GM12878 (cell line): Measurements from ENCODE around the gene SLC7A1. TPM values are rescaled to one million over a fixed set of nuclear protein-coding genes. Genes with fewer than 3 reads are reported as not detected.

Source experiments
- ATAC-seq: fragments of 200-7000 bp; cut with Tn5 transposase; 3 replicates; pipeline ENCODE4 v1.9.1; 2020; ENCODE audit warnings: mild to moderate bottlenecking, moderate library complexity
- BruUV-seq: library from RNA; stranded (reverse); fragments of 400-500 nt; replicated peaks from 2 replicates; lab custom pipeline; 2021; lab: Mats Ljungman, UMichigan
- CTCF ChIA-PET: fragments of 300-600 bp; sonication (Branson Sonifier 250); formaldehyde crosslinking; extraction: SDS; loops from one replicate; lab custom pipeline; 2021; ENCODE audit warnings: inconsistent platforms; lab: Yijun Ruan, JAX
- POLR2A ChIA-PET: fragments of 350-600 bp; formaldehyde crosslinking; extraction: SDS; loops from one replicate; lab custom pipeline; 2021; ENCODE audit warnings: inconsistent platforms; lab: Charles Lee
- RAD21 ChIA-PET: fragments of 300-600 bp; sonication (Branson Sonifier 250); formaldehyde crosslinking; loops from one replicate; lab custom pipeline; 2023; ENCODE audit warnings: antibody characterized with exemption; ENCODE audit not compliant: unreplicated experiment; lab: Charles Lee
- SMC1A ChIA-PET: fragments of 300-600 bp; sonication (Branson Sonifier 250); formaldehyde crosslinking; loops from one replicate; lab custom pipeline; 2023; ENCODE audit not compliant: unreplicated experiment, uncharacterized antibody; lab: Charles Lee
- DNase-seq: peaks from one replicate; pipeline ENCODE4 v3.0.0-alpha.2; 2011; ENCODE audit warnings: low read depth, low spot score
- FAIRE-seq: peaks from 3 replicates; lab custom pipeline; 2011; peaks lifted over from hg19 to GRCh38; lab: Jason Lieb, UNC
- H2AFZ ChIP-seq: 2 replicates; pipeline ENCODE4 v1.6.0; 2011; ENCODE audit warnings: low read depth, low read length, control low read depth; ENCODE audit not compliant: control insufficient read depth
- H3K27ac ChIP-seq: 2 replicates; pipeline ENCODE4 v1.5.1; 2011; ENCODE audit warnings: control low read depth; ENCODE audit not compliant: control insufficient read depth, insufficient read depth
- H3K27me3 ChIP-seq, 2 experiments: replicated peaks in 1 of 2; 2 replicates each; pipeline versions ENCODE4 v1.6.0 to v1.6.1; 2011; ENCODE audit warnings: low read length in 1 of 2; ENCODE audit not compliant: control insufficient read depth in 2 of 2, insufficient read depth in 2 of 2
- H3K36me3 ChIP-seq, 2 experiments: 2 replicates each; pipeline ENCODE4 v1.5.1; 2011; ENCODE audit warnings: low read length in 1 of 2; ENCODE audit not compliant: control insufficient read depth in 2 of 2, insufficient read depth in 2 of 2
- H3K4me1 ChIP-seq: 2 replicates; pipeline ENCODE4 v1.6.1; 2011; ENCODE audit warnings: mild to moderate bottlenecking, low read length, moderate library complexity, mixed read lengths; ENCODE audit not compliant: control insufficient read depth, insufficient read depth
- H3K4me2 ChIP-seq: 2 replicates; pipeline ENCODE4 v1.6.0; 2011; ENCODE audit warnings: control low read depth; ENCODE audit not compliant: control insufficient read depth, insufficient read depth
- H3K4me3 ChIP-seq: fragments of 200-600 bp; sonication (generic); 2 replicates; pipeline ENCODE4 v1.5.1; 2016
- H3K79me2 ChIP-seq: 2 replicates; pipeline ENCODE4 v1.6.0; 2011; ENCODE audit warnings: low read length; ENCODE audit not compliant: control insufficient read depth, insufficient read depth
- H3K9ac ChIP-seq: 2 replicates; pipeline ENCODE4 v1.8.0; 2011; ENCODE audit warnings: low read length, control low read depth, mixed read lengths; ENCODE audit not compliant: control insufficient read depth, insufficient read depth
- H3K9me3 ChIP-seq: replicated peaks from 3 replicates; pipeline ENCODE4 v1.5.1; 2011; ENCODE audit warnings: mild to moderate bottlenecking, low read length; ENCODE audit not compliant: control insufficient read depth, insufficient read depth
- H4K20me1 ChIP-seq: 2 replicates; pipeline ENCODE4 v1.6.0; 2011; ENCODE audit not compliant: control insufficient read depth, insufficient read depth
- ESRRA ChIP-seq: IDR thresholded peaks from 2 replicates; pipeline ENCODE4 v1.6.1; 2012; ENCODE audit warnings: mild to moderate bottlenecking, low read length, improper control_type of control experiment
- GABPA ChIP-seq: IDR thresholded peaks from 2 replicates; pipeline ENCODE4 v1.6.1; 2014; ENCODE audit warnings: antibody characterized with exemption, low read depth, mild to moderate bottlenecking, inconsistent platforms
- IKZF2 ChIP-seq, 2 experiments: fragments of 450-650 bp; IDR thresholded peaks; 2 replicates each; pipeline ENCODE4 v1.6.1; 2017; ENCODE audit warnings: mild to moderate bottlenecking in 2 of 2, moderate library complexity in 2 of 2
- NBN ChIP-seq: fragments of 450-650 bp; IDR thresholded peaks from 2 replicates; pipeline ENCODE4 v1.6.1; 2016
- SPI1 ChIP-seq: IDR thresholded peaks from 2 replicates; pipeline ENCODE4 v1.6.1; 2011; ENCODE audit warnings: low read depth, mild to moderate bottlenecking, low read length, moderate library complexity, borderline replicate concordance; ENCODE audit not compliant: insufficient read depth
- ZNF592 ChIP-seq: fragments of 450-650 bp; IDR thresholded peaks from 2 replicates; pipeline ENCODE4 v1.6.1; 2017; ENCODE audit warnings: mild to moderate bottlenecking, moderate library complexity
- WGBS: methylation state at CpG from one replicate; pipeline ENCODE4 v1.1.6; 2016; ENCODE audit warnings: low lambda C conversion rate; ENCODE audit not compliant: insufficient replicate concordance, insufficient coverage; ENCODE audit errors: missing lambda C conversion rate; 5-methylcytosine and 5-hydroxymethylcytosine counted together
- in situ Hi-C: fragments of 300-500 bp; cut with MboI; formaldehyde crosslinking; loops from 9 replicates; pipeline ENCODE4 v1.14.3; 2018; ENCODE audit warnings: mixed read lengths
- intact Hi-C: fragments of 100-400 bp; cut with micrococcal nuclease; formaldehyde crosslinking; loops from one replicate; pipeline ENCODE4 v1.14.2; 2022; ENCODE audit not compliant: unreplicated experiment
- polyA plus RNA-seq, 11 experiments: library from polyadenylated mRNA; depleted of rRNA in 4 of 11; unstranded in 6 of 11; stranded (reverse) in 5 of 11; fragments of >200 nt; fragmentation: Nextera tagmentation in 4 of 11; fragmentation: Illumina TruSeq in 1 of 11; extraction: Ambion mirVana in 4 of 11; extraction: Trizol in 1 of 11; gene quantifications; 1 replicate in 1 of 11; 2 replicates in 10 of 11; pipeline versions ENCODE4 v1.2.1 to v1.2.3, GENCODE V29; 2011 to 2016; ENCODE audit warnings: inconsistent platforms in 2 of 11, missing spikeins in 2 of 11, low read depth in 1 of 11
- total RNA-seq, 4 experiments: library from RNA; depleted of rRNA in 3 of 4; stranded (reverse); fragments of >200 nt in 3 of 4; fragmentation: Illumina TruSeq in 1 of 4; extraction: Trizol in 1 of 4; gene quantifications; 2 replicates each; pipeline versions ENCODE4 v1.2.1 to v1.2.3, GENCODE V29; 2013 to 2021
- TF ChIP-seq, protein P1 (sequence below): fragments of 450-650 bp; IDR thresholded peaks from 2 replicates; pipeline ENCODE4 v1.6.1; 2016; ENCODE audit warnings: mild to moderate bottlenecking, moderate library complexity, borderline replicate concordance

SLC7A1 gene
- total and polyA plus RNA-seq, 10 of the 15 experiments (the other 5 are each of a cell fraction or from before 2014, with no cell fraction given), result 6.4 to 91.7 (median 23.4) TPM

GRCh38 chr13:29496241-29496712 lies 99.2 kb downstream of the SLC7A1 start:
- H3K79me2 ChIP-seq, result no peaks in the 10 kb centered on the region
- SMC1A ChIA-PET, result interaction anchor here (1.3 kb wide), 1 partner anchor 213 kb away, joined by 4 read pairs; no protein-coding TSS in a partner anchor
- no TSS peak for BruUV-seq
- peak overlapping the region; percentile 62 for H3K4me2 ChIP-seq
- CTCF ChIA-PET, result interaction anchor here (0.7 to 3.9 kb wide), 5 partner anchors 7 to 47 kb away, joined by 3 to 31 read pairs (median 4); no protein-coding TSS in a partner anchor
- H3K4me3 ChIP-seq, result no peak overlapping the region
- peaks cover 7% of the 10 kb centered on the region for H3K4me1 ChIP-seq
- FAIRE-seq (no peak), DNase-seq (no peak), ATAC-seq (peak; percentile 83)
- H3K9ac ChIP-seq, result no peak overlapping the region
- no peaks in the 10 kb centered on the region for H3K36me3 ChIP-seq
- POLR2A ChIA-PET, result no interaction called here
- TF ChIP-seq SPI1 (peak; percentile 80; the same call in 1 of the 2 replicates), GABPA (peak; percentile 43; the same call in 1 of the 2 replicates), NBN (peak; percentile 26; the same call in 1 of the 2 replicates), IKZF2 (IDR thresholded peaks at IDR 0.05) (peak; percentile 28 to 44; a peak in 2 of 4 replicates), ZNF592 (no peak), ESRRA (no peak)
- TF ChIP-seq, protein P1, sequence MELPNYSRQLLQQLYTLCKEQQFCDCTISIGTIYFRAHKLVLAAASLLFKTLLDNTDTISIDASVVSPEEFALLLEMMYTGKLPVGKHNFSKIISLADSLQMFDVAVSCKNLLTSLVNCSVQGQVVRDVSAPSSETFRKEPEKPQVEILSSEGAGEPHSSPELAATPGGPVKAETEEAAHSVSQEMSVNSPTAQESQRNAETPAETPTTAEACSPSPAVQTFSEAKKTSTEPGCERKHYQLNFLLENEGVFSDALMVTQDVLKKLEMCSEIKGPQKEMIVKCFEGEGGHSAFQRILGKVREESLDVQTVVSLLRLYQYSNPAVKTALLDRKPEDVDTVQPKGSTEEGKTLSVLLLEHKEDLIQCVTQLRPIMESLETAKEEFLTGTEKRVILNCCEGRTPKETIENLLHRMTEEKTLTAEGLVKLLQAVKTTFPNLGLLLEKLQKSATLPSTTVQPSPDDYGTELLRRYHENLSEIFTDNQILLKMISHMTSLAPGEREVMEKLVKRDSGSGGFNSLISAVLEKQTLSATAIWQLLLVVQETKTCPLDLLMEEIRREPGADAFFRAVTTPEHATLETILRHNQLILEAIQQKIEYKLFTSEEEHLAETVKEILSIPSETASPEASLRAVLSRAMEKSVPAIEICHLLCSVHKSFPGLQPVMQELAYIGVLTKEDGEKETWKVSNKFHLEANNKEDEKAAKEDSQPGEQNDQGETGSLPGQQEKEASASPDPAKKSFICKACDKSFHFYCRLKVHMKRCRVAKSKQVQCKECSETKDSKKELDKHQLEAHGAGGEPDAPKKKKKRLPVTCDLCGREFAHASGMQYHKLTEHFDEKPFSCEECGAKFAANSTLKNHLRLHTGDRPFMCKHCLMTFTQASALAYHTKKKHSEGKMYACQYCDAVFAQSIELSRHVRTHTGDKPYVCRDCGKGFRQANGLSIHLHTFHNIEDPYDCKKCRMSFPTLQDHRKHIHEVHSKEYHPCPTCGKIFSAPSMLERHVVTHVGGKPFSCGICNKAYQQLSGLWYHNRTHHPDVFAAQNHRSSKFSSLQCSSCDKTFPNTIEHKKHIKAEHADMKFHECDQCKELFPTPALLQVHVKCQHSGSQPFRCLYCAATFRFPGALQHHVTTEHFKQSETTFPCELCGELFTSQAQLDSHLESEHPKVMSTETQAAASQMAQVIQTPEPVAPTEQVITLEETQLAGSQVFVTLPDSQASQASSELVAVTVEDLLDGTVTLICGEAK, result peak; percentile 39; the same call in 1 of the 2 replicates
- in situ Hi-C loops (no loop called here), intact Hi-C loops (no loop called here)
- RAD21 ChIA-PET, result interaction anchor here (1.3 kb wide), 1 partner anchor 77 kb away, joined by 3 read pairs; no protein-coding TSS in a partner anchor
- no peaks in the 10 kb centered on the region for H4K20me1 ChIP-seq
- no peak overlapping the region for H3K27ac ChIP-seq
- 0% methylated on average over 7 of the region's 9 CpGs for WGBS
- no peaks in the 10 kb centered on the region for H3K27me3 ChIP-seq
- H2AFZ ChIP-seq, result peak overlapping the region; percentile 12; the same call in 1 of the 2 replicates
- H3K9me3 ChIP-seq, result no peaks in the 10 kb centered on the region
